Endothelial cell (in vitro differentiated cells): Measurements from ENCODE around the gene ITPR3. TPM values are rescaled to one million over a fixed set of nuclear protein-coding genes. Genes with fewer than 3 reads are reported as not detected.

Experiments
- DNase-seq: peaks from one replicate; pipeline ENCODE4 v3.0.0; 2021; ENCODE audit warnings: low spot score
- H3K27ac Mint-ChIP-seq: one replicate; pipeline ENCODE4 v1.8.0; 2021; ENCODE audit warnings: mixed read lengths, inconsistent platforms; ENCODE audit not compliant: unreplicated experiment
- H3K27me3 Mint-ChIP-seq: one replicate; pipeline ENCODE4 v1.8.0; 2021; ENCODE audit warnings: mild to moderate bottlenecking, moderate library complexity, mixed read lengths, inconsistent platforms; ENCODE audit not compliant: unreplicated experiment
- H3K36me3 Mint-ChIP-seq: one replicate; pipeline ENCODE4 v1.8.0; 2021; ENCODE audit warnings: mild to moderate bottlenecking, low read depth, mixed read lengths, inconsistent platforms; ENCODE audit not compliant: unreplicated experiment
- H3K4me1 Mint-ChIP-seq: one replicate; pipeline ENCODE4 v1.8.0; 2021; ENCODE audit warnings: mild to moderate bottlenecking, mixed read lengths, inconsistent platforms; ENCODE audit not compliant: unreplicated experiment
- H3K4me3 Mint-ChIP-seq: one replicate; pipeline ENCODE4 v1.8.0; 2021; ENCODE audit warnings: mild to moderate bottlenecking, mixed read lengths, inconsistent platforms; ENCODE audit not compliant: unreplicated experiment
- H3K9me3 Mint-ChIP-seq: one replicate; pipeline ENCODE4 v1.8.0; 2021; ENCODE audit warnings: mixed read lengths, inconsistent platforms; ENCODE audit not compliant: unreplicated experiment
- CTCF ChIP-seq: fragments of 200-600 bp; sonication (generic); IDR thresholded peaks from one replicate; pipeline ENCODE4 v1.5.0; 2021; ENCODE audit warnings: antibody characterized with exemption; ENCODE audit not compliant: unreplicated experiment
- total RNA-seq: library from RNA; stranded (reverse); fragmentation: NEBNext Ultra II Directional; extraction: Animal tissue kit (Norgen Biotek cat#: 25700); gene quantifications from one replicate; pipeline ENCODE4 v1.2.1, GENCODE V29; 2021; ENCODE audit not compliant: unreplicated experiment

Gene ITPR3
- total RNA-seq, 1 donor from 2014 or later, result 124 TPM

- Mint-ChIP-seq H3K27ac (no peak overlapping the region), H3K4me1 (peaks cover 83% of the 10 kb centered on the region), H3K4me3 (no peak overlapping the region), H3K27me3 (peaks cover 17% of the 10 kb centered on the region), H3K9me3 (no peaks in the 10 kb centered on the region), H3K36me3 (peaks cover 42% of the 10 kb centered on the region)
- no peak for DNase-seq
- no peak for TF ChIP-seq CTCF
These were observed 74.3 kb downstream of the ITPR3 start for GRCh38 chr6:33695451-33695887.

GRCh38 chr6:33696076-33696475, 75.0 kb downstream of the ITPR3 start:
- Mint-ChIP-seq H3K36me3 (peaks cover 37% of the 10 kb centered on the region), H3K27ac (peak overlapping the region; percentile 87), H3K4me3 (peak overlapping the region; percentile 42), H3K9me3 (no peaks in the 10 kb centered on the region), H3K4me1 (peaks cover 80% of the 10 kb centered on the region), H3K27me3 (peaks cover 14% of the 10 kb centered on the region)
- no peak for DNase-seq
- TF ChIP-seq CTCF, result no peak

GRCh38 chr6:33696548-33697518, 75.7 kb downstream of the ITPR3 start:
- DNase-seq, result peak; percentile 64
- TF ChIP-seq CTCF, result no peak
- peak overlapping the region; percentile 10 for H3K4me3 Mint-ChIP-seq
- H3K36me3 Mint-ChIP-seq, result peaks cover 29% of the 10 kb centered on the region
- H3K27ac Mint-ChIP-seq, result peak overlapping the region; percentile 87
- peaks cover 85% of the 10 kb centered on the region for H3K4me1 Mint-ChIP-seq
- peaks cover 13% of the 10 kb centered on the region for H3K27me3 Mint-ChIP-seq
- no peaks in the 10 kb centered on the region for H3K9me3 Mint-ChIP-seq

GRCh38 chr6:33697845-33698244, 76.7 kb downstream of the ITPR3 start:
- Mint-ChIP-seq H3K27ac (peak overlapping the region; percentile 87), H3K4me1 (peaks cover 85% of the 10 kb centered on the region)
- no peak for TF ChIP-seq CTCF

GRCh38 chr6:33698494-33698893, 77.4 kb downstream of the ITPR3 start:
- no peak for TF ChIP-seq CTCF

More at GRCh38 chr6:33697845-33698244, 76.7 kb downstream of the ITPR3 start:
- DNase-seq, result no peak
- Mint-ChIP-seq H3K36me3 (peaks cover 27% of the 10 kb centered on the region), H3K27me3 (peaks cover 9% of the 10 kb centered on the region), H3K9me3 (no peaks in the 10 kb centered on the region), H3K4me3 (peak overlapping the region; percentile 10)

More at GRCh38 chr6:33698494-33698893, 77.4 kb downstream of the ITPR3 start:
- Mint-ChIP-seq H3K36me3 (peaks cover 27% of the 10 kb centered on the region), H3K27me3 (peaks cover 7% of the 10 kb centered on the region), H3K9me3 (no peaks in the 10 kb centered on the region), H3K4me1 (peaks cover 80% of the 10 kb centered on the region), H3K4me3 (peak overlapping the region; percentile 67), H3K27ac (peak overlapping the region; percentile 81)
- no peak for DNase-seq
